ENCODE measurements around the gene SSPN. TPM values are rescaled to one million over a fixed set of nuclear protein-coding genes. Genes with fewer than 3 reads are reported as not detected.

SSPN gene
- total and polyA plus RNA-seq, 9 donors = 71.5 to 126 (median 96.5) TPM

GRCh38 chr12:26203167-26203780 is 7.9 kb downstream of the SSPN start:
- H3K9me3 ChIP-seq (replicated peaks; ENCODE audit: control insufficient read depth, low read depth, low read length) = no peaks in the 10 kb centered on the region
- peak; percentile 70 for DNase-seq
- no peak overlapping the region for H3K4me3 ChIP-seq (ENCODE audit: low read length)
- no peaks in the 10 kb centered on the region for H3K36me3 ChIP-seq (ENCODE audit: control insufficient read depth, insufficient read depth, low read length)
- H3K4me1 ChIP-seq (ENCODE audit: control insufficient read depth, insufficient read depth, low read length) = peaks cover 19% of the 10 kb centered on the region
- H3K27ac ChIP-seq (ENCODE audit: low read length) = peak overlapping the region; percentile 58
- H3K27me3 ChIP-seq (ENCODE audit: control insufficient read depth, insufficient read depth, low read length) = no peaks in the 10 kb centered on the region
- no CpG with 5 or more reads among the region's 4 CpGs for WGBS (ENCODE audit: insufficient coverage)

GRCh38 chr12:26204612-26205289 is 9.4 kb downstream of the SSPN start:
- Histone ChIP-seq H3K4me3 (ENCODE audit: low read length) (no peak overlapping the region), H3K4me1 (ENCODE audit: control insufficient read depth, insufficient read depth, low read length) (peaks cover 17% of the 10 kb centered on the region), H3K36me3 (ENCODE audit: control insufficient read depth, insufficient read depth, low read length) (no peaks in the 10 kb centered on the region), H3K27ac (ENCODE audit: low read length) (peak overlapping the region; percentile 40), H3K9me3 (replicated peaks; ENCODE audit: control insufficient read depth, low read depth, low read length) (no peaks in the 10 kb centered on the region), H3K27me3 (ENCODE audit: control insufficient read depth, insufficient read depth, low read length) (no peaks in the 10 kb centered on the region)
- 16% methylated on average over 5 of the region's 9 CpGs for WGBS (ENCODE audit: insufficient coverage)
- DNase-seq = peak; percentile 62

GRCh38 chr12:26205298-26205697 is 9.9 kb downstream of the SSPN start:
- no CpG with 5 or more reads among the region's 2 CpGs for WGBS (ENCODE audit: insufficient coverage)

GRCh38 chr12:26205941-26206340 is 10.6 kb downstream of the SSPN start:
- Histone ChIP-seq H3K36me3 (ENCODE audit: control insufficient read depth, insufficient read depth, low read length) (no peaks in the 10 kb centered on the region), H3K4me3 (ENCODE audit: low read length) (no peak overlapping the region), H3K9me3 (replicated peaks; ENCODE audit: control insufficient read depth, low read depth, low read length) (no peaks in the 10 kb centered on the region), H3K4me1 (ENCODE audit: control insufficient read depth, insufficient read depth, low read length) (peaks cover 17% of the 10 kb centered on the region), H3K27me3 (ENCODE audit: control insufficient read depth, insufficient read depth, low read length) (no peaks in the 10 kb centered on the region), H3K27ac (ENCODE audit: low read length) (no peak overlapping the region)
- 90% methylated on average over 2 of the region's 6 CpGs for WGBS (ENCODE audit: insufficient coverage)
- no peak for DNase-seq

More at GRCh38 chr12:26205298-26205697, 9.9 kb downstream of the SSPN start:
- Histone ChIP-seq H3K27me3 (ENCODE audit: control insufficient read depth, insufficient read depth, low read length) (no peaks in the 10 kb centered on the region), H3K36me3 (ENCODE audit: control insufficient read depth, insufficient read depth, low read length) (no peaks in the 10 kb centered on the region), H3K9me3 (replicated peaks; ENCODE audit: control insufficient read depth, low read depth, low read length) (no peaks in the 10 kb centered on the region), H3K4me1 (ENCODE audit: control insufficient read depth, insufficient read depth, low read length) (peaks cover 17% of the 10 kb centered on the region), H3K27ac (ENCODE audit: low read length) (no peak overlapping the region), H3K4me3 (ENCODE audit: low read length) (no peak overlapping the region)
- DNase-seq = no peak

- no peak overlapping the region for H3K27ac ChIP-seq (ENCODE audit: low read length)
- H3K9me3 ChIP-seq (replicated peaks; ENCODE audit: control insufficient read depth, low read depth, low read length) = no peaks in the 10 kb centered on the region
- no peaks in the 10 kb centered on the region for H3K27me3 ChIP-seq (ENCODE audit: control insufficient read depth, insufficient read depth, low read length)
- no CpG with 5 or more reads among the region's 1 CpG for WGBS (ENCODE audit: insufficient coverage)
- H3K4me3 ChIP-seq (ENCODE audit: low read length) = no peak overlapping the region
- H3K36me3 ChIP-seq (ENCODE audit: control insufficient read depth, insufficient read depth, low read length) = no peaks in the 10 kb centered on the region
- no peaks in the 10 kb centered on the region for H3K4me1 ChIP-seq (ENCODE audit: control insufficient read depth, insufficient read depth, low read length)
- no peak for DNase-seq
Observed at GRCh38 chr12:26211331-26211730, 16.0 kb downstream of the SSPN start.

GRCh38 chr12:26212396-26212795 is 17.0 kb downstream of the SSPN start:
- no peaks in the 10 kb centered on the region for H3K9me3 ChIP-seq (replicated peaks; ENCODE audit: control insufficient read depth, low read depth, low read length)
- H3K4me3 ChIP-seq (ENCODE audit: low read length) = no peak overlapping the region
- no peaks in the 10 kb centered on the region for H3K36me3 ChIP-seq (ENCODE audit: control insufficient read depth, insufficient read depth, low read length)
- WGBS (ENCODE audit: insufficient coverage) = no CpG with 5 or more reads among the region's 5 CpGs
- no peaks in the 10 kb centered on the region for H3K4me1 ChIP-seq (ENCODE audit: control insufficient read depth, insufficient read depth, low read length)
- no peaks in the 10 kb centered on the region for H3K27me3 ChIP-seq (ENCODE audit: control insufficient read depth, insufficient read depth, low read length)
- peak; percentile 42 for DNase-seq
- no peak overlapping the region for H3K27ac ChIP-seq (ENCODE audit: low read length)

GRCh38 chr12:26212988-26213387 is 17.6 kb downstream of the SSPN start:
- H3K9me3 ChIP-seq (replicated peaks; ENCODE audit: control insufficient read depth, low read depth, low read length) = no peaks in the 10 kb centered on the region
- no peak for DNase-seq
- no CpG with 5 or more reads among the region's 2 CpGs for WGBS (ENCODE audit: insufficient coverage)

GRCh38 chr12:26214121-26214520 is 18.7 kb downstream of the SSPN start:
- DNase-seq = no peak
- Histone ChIP-seq H3K36me3 (ENCODE audit: control insufficient read depth, insufficient read depth, low read length) (no peaks in the 10 kb centered on the region), H3K4me1 (ENCODE audit: control insufficient read depth, insufficient read depth, low read length) (no peaks in the 10 kb centered on the region), H3K4me3 (ENCODE audit: low read length) (no peak overlapping the region), H3K27ac (ENCODE audit: low read length) (no peak overlapping the region), H3K27me3 (ENCODE audit: control insufficient read depth, insufficient read depth, low read length) (no peaks in the 10 kb centered on the region), H3K9me3 (replicated peaks; ENCODE audit: control insufficient read depth, low read depth, low read length) (no peaks in the 10 kb centered on the region)
- WGBS (ENCODE audit: insufficient coverage) = no CpG with 5 or more reads among the region's 2 CpGs

More at GRCh38 chr12:26212988-26213387, 17.6 kb downstream of the SSPN start:
- H3K36me3 ChIP-seq (ENCODE audit: control insufficient read depth, insufficient read depth, low read length) = no peaks in the 10 kb centered on the region
- no peak overlapping the region for H3K4me3 ChIP-seq (ENCODE audit: low read length)
- no peak overlapping the region for H3K27ac ChIP-seq (ENCODE audit: low read length)
- H3K27me3 ChIP-seq (ENCODE audit: control insufficient read depth, insufficient read depth, low read length) = no peaks in the 10 kb centered on the region
- H3K4me1 ChIP-seq (ENCODE audit: control insufficient read depth, insufficient read depth, low read length) = no peaks in the 10 kb centered on the region

- H3K4me1 ChIP-seq (ENCODE audit: control insufficient read depth, insufficient read depth, low read length) = no peaks in the 10 kb centered on the region
- no peak overlapping the region for H3K27ac ChIP-seq (ENCODE audit: low read length)
- H3K9me3 ChIP-seq (replicated peaks; ENCODE audit: control insufficient read depth, low read depth, low read length) = no peaks in the 10 kb centered on the region
- DNase-seq = no peak
- H3K27me3 ChIP-seq (ENCODE audit: control insufficient read depth, insufficient read depth, low read length) = no peaks in the 10 kb centered on the region
- no peaks in the 10 kb centered on the region for H3K36me3 ChIP-seq (ENCODE audit: control insufficient read depth, insufficient read depth, low read length)
- WGBS (ENCODE audit: insufficient coverage) = 77% methylated on average over 6 of the region's 6 CpGs
- H3K4me3 ChIP-seq (ENCODE audit: low read length) = no peak overlapping the region
Observed at GRCh38 chr12:26219736-26220135, 24.4 kb downstream of the SSPN start.

- Histone ChIP-seq H3K9me3 (replicated peaks; ENCODE audit: control insufficient read depth, low read depth, low read length) (no peaks in the 10 kb centered on the region), H3K27ac (ENCODE audit: low read length) (no peak overlapping the region), H3K27me3 (ENCODE audit: control insufficient read depth, insufficient read depth, low read length) (peaks cover 12% of the 10 kb centered on the region), H3K4me3 (ENCODE audit: low read length) (no peak overlapping the region), H3K4me1 (ENCODE audit: control insufficient read depth, insufficient read depth, low read length) (peaks cover 8% of the 10 kb centered on the region), H3K36me3 (ENCODE audit: control insufficient read depth, insufficient read depth, low read length) (peaks cover 3% of the 10 kb centered on the region)
- no peak for DNase-seq
- WGBS (ENCODE audit: insufficient coverage) = 83% methylated on average over 3 of the region's 5 CpGs
Observed at GRCh38 chr12:26224657-26225056, 29.3 kb downstream of the SSPN start.

All from muscle of leg (tissue), 11 donors.